ENCODE data around the gene STK32C.
"Not testable (repeated sequence)": the region's sequence is repeated elsewhere in the genome, so short reads cannot be mapped to it uniquely, and the experiment has no call there.

Gene STK32C

DNA sequence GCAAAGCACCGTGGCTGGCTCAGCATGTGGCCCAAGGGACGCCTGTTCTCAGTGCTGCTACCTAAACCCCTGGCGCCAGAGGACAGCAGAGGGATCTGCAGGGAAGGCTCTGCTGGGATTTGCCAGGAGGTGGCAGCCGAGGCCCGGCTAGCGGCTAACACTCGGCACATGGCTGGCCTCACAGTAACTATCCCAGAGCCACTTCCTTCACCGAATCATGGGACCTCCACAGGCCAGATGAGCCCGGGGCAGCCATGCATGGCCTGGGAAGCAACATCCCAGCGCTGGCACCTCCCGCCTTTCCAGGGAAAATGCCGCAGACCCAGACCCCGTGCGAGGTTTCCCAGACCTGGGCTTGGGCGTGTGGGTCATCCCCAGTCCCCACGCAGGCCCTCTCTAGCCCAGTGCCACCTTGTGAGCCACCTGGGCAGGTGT lies 84.6 kb downstream of the STK32C start:
- H3K4me3 ChIP-seq (ENCODE audit: low read length): no peak overlapping the region
- TF ChIP-seq, protein P1, sequence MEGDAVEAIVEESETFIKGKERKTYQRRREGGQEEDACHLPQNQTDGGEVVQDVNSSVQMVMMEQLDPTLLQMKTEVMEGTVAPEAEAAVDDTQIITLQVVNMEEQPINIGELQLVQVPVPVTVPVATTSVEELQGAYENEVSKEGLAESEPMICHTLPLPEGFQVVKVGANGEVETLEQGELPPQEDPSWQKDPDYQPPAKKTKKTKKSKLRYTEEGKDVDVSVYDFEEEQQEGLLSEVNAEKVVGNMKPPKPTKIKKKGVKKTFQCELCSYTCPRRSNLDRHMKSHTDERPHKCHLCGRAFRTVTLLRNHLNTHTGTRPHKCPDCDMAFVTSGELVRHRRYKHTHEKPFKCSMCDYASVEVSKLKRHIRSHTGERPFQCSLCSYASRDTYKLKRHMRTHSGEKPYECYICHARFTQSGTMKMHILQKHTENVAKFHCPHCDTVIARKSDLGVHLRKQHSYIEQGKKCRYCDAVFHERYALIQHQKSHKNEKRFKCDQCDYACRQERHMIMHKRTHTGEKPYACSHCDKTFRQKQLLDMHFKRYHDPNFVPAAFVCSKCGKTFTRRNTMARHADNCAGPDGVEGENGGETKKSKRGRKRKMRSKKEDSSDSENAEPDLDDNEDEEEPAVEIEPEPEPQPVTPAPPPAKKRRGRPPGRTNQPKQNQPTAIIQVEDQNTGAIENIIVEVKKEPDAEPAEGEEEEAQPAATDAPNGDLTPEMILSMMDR (IDR thresholded peaks at IDR 0.05; ENCODE audit: insufficient read depth, low read depth, low read length, missing control alignments): peak; percentile 81
- peak; percentile 42 for DNase-seq (ENCODE audit: low read depth)

- TF ChIP-seq, protein P1 (IDR thresholded peaks at IDR 0.05; ENCODE audit: insufficient read depth, low read depth, low read length, missing control alignments): no peak
- no peak overlapping the region for H3K4me3 ChIP-seq (ENCODE audit: low read length)
- no peak for DNase-seq (ENCODE audit: low read depth)
Measured at GRCh38 chr10:132222726-132223125, 85.0 kb downstream of the STK32C start.

GRCh38 chr10:132220996-132221395 lies 86.8 kb downstream of the STK32C start:
- not testable (repeated sequence) for H3K4me3 ChIP-seq (ENCODE audit: low read length); DNase-seq (ENCODE audit: low read depth)

DNA sequence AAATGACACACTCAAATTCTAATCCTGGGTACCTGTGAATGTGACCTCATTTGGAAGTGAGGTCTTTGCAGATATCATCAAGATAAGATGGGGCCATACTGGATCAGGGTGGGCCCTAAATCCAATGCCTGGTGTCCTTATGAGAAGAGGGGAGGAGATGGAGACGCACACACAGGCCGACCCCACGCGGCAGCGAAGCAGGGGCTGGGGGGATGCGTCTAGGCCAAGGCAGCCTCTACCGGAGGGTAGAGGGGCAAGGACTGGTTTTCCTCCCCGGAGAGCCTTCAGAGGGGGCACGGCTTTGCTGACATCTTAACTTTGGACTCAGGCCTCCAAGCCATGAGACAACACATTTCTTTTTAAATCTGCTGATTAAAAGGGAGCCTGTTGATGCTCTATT lies 87.7 kb downstream of the STK32C start:
- no peak overlapping the region for H3K4me3 ChIP-seq (ENCODE audit: low read length)
- no peak for DNase-seq (ENCODE audit: low read depth)
- TF ChIP-seq, protein P1 (IDR thresholded peaks at IDR 0.05; ENCODE audit: insufficient read depth, low read depth, low read length, missing control alignments): no peak

DNA sequence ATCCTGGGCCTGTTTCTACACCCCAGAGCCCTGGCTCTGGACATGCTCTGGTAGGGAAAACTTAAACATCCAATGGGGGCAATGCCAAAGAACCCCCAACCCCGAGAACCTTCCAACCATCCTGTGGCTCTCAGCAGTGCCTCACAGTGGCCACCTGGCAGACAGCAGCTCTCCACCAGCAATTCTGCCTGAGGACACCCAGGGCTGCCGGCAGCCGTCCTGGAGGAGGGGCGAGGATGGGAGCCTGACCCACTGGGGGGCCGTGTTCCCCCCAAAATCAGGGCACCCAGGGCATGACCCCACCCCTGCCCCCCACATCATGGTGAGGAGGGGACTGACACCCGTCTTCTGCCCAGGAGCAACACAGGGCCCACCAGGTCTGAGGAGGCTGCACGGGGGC lies 88.3 kb downstream of the STK32C start:
- H3K4me3 ChIP-seq (ENCODE audit: low read length): no peak overlapping the region
- TF ChIP-seq, protein P1 (IDR thresholded peaks at IDR 0.05; ENCODE audit: insufficient read depth, low read depth, low read length, missing control alignments): no peak
- no peak for DNase-seq (ENCODE audit: low read depth)

DNA sequence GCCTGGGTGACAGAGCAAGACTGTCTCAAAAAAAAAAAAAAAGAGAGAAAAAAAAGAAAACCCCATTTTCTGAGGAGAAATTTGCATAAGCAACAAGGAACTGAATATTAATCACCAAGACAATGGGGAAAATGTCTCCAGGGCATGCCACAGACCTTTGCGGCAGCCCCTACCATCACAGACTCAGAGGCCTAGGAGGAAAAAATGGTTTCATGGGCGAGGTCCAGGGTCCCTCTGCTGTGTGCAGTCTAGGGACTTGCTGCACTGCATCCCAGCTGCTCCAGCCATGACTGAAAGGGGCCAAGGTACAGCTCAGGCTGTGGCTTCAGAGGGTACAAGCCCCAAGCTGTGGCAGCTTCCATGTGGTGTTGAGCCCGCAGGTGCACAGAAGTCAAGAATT lies 91.3 kb downstream of the STK32C start:
- H3K4me3 ChIP-seq (ENCODE audit: low read length); DNase-seq (ENCODE audit: low read depth): not testable (repeated sequence)

DNA sequence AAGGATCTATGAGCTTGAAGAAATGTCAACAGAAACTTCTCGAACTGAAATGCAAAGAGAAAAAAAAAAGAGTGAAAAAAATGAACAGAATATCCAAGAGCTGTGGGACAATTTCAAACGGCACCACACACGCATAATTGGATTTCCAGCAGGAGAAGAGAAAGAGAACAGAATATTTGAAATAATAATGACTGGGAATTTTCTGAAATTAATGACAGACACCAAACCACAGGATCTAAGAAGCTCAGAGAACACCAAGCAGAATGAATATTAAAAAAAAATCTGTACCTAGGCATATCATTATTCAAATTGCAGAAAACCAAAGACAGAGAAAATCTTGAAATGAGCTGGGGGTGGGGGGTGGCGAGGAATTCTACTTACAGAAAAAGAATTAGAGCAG lies 93.8 kb downstream of the STK32C start:
- TF ChIP-seq, protein P1 (IDR thresholded peaks at IDR 0.05; ENCODE audit: insufficient read depth, low read depth, low read length, missing control alignments): no peak
- DNase-seq (ENCODE audit: low read depth): no peak
- no peak overlapping the region for H3K4me3 ChIP-seq (ENCODE audit: low read length)

DNA sequence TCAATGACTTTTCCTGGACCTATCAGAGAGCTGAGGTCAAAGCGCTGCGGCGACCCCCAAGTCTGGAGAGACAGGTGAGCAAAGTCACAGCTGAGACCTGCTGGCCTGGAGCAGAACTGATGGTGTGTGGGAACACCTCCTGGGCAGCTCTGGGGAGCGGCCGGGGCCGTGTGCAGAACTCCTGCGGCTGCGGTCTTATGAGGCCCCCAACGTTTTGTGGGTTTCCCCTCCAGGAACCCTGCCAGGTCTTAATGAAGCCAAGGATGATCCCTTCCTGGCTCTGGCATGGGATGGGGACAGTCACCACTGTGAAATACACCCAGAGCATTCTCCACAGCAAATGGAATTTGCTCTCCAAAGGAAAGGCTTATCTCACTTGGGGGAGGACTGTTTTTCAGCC lies 94.9 kb downstream of the STK32C start:
- no peak for DNase-seq (ENCODE audit: low read depth)
- TF ChIP-seq, protein P1 (IDR thresholded peaks at IDR 0.05; ENCODE audit: insufficient read depth, low read depth, low read length, missing control alignments): no peak

More for the DNA sequence above, 94.9 kb downstream of the STK32C start:
- H3K4me3 ChIP-seq (ENCODE audit: low read length): no peak overlapping the region
